Ureter (tissue), 1 donor: ENCODE data around the gene RYR2. TPM values are rescaled to one million over a fixed set of nuclear protein-coding genes. Genes with fewer than 3 reads are reported as not detected.
"Not testable (repeated sequence)": the region's sequence is repeated elsewhere in the genome, so short reads cannot be mapped to it uniquely, and the experiment has no call there.

Experiments used
- DNase-seq: peaks from one replicate; pipeline ENCODE4 v3.0.0-alpha.2; 2020; ENCODE audit warnings: low spot score
- total RNA-seq: library from RNA; stranded (reverse); gene quantifications from one replicate; pipeline ENCODE4 v1.2.4, GENCODE V29; 2023
- donor health status: DM: yes; HTN: yes; CAD: no.

RYR2 gene
- total RNA-seq, 1 donor from 2014 or later, result 5.5 TPM

- DNase-seq, result peak; percentile 55
These were observed 216.9 kb downstream of the RYR2 start for GRCh38 chr1:237258871-237259270.

GRCh38 chr1:237261198-237261597 is 219.2 kb downstream of the RYR2 start:
- no peak for DNase-seq

- no peak for DNase-seq
These were observed 225.8 kb downstream of the RYR2 start for GRCh38 chr1:237267743-237268142.

GRCh38 chr1:237269938-237270337 is 228.0 kb downstream of the RYR2 start:
- DNase-seq, result no peak

GRCh38 chr1:237270353-237270752 is 228.4 kb downstream of the RYR2 start:
- DNase-seq, result no peak

GRCh38 chr1:237277994-237278393 is 236.0 kb downstream of the RYR2 start:
- DNase-seq, result not testable (repeated sequence)

- DNase-seq, result no peak
These were observed 237.6 kb downstream of the RYR2 start for GRCh38 chr1:237279629-237280028.

GRCh38 chr1:237281481-237281880 is 239.5 kb downstream of the RYR2 start:
- DNase-seq, result no peak

GRCh38 chr1:237282208-237282783 is 240.3 kb downstream of the RYR2 start:
- no peak for DNase-seq

- DNase-seq, result no peak
These were observed 246.0 kb downstream of the RYR2 start for GRCh38 chr1:237287876-237288521.

- no peak for DNase-seq
These were observed 251.8 kb downstream of the RYR2 start for GRCh38 chr1:237293804-237294203.

GRCh38 chr1:237296861-237297260 is 254.9 kb downstream of the RYR2 start:
- DNase-seq, result no peak

GRCh38 chr1:237300642-237301041 is 258.7 kb downstream of the RYR2 start:
- DNase-seq, result no peak

GRCh38 chr1:237303929-237304328 is 261.9 kb downstream of the RYR2 start:
- no peak for DNase-seq

GRCh38 chr1:237306726-237307125 is 264.7 kb downstream of the RYR2 start:
- no peak for DNase-seq

GRCh38 chr1:237309595-237310118 is 267.7 kb downstream of the RYR2 start:
- DNase-seq, result no peak

- DNase-seq, result no peak
These were observed 274.4 kb downstream of the RYR2 start for GRCh38 chr1:237316352-237316751.

GRCh38 chr1:237318748-237319147 is 276.8 kb downstream of the RYR2 start:
- no peak for DNase-seq

- no peak for DNase-seq
These were observed 278.9 kb downstream of the RYR2 start for GRCh38 chr1:237320890-237321289.

- no peak for DNase-seq
These were observed 282.2 kb downstream of the RYR2 start for GRCh38 chr1:237324226-237324625.

GRCh38 chr1:237327061-237327460 is 285.1 kb downstream of the RYR2 start:
- no peak for DNase-seq

GRCh38 chr1:237340892-237341291 is 298.9 kb downstream of the RYR2 start:
- no peak for DNase-seq

- no peak for DNase-seq
These were observed 299.4 kb downstream of the RYR2 start for GRCh38 chr1:237341391-237341790.

GRCh38 chr1:237342730-237343129 is 300.7 kb downstream of the RYR2 start:
- no peak for DNase-seq
